Small intestine (tissue), 7 donors: ENCODE results near the gene ZNF134. TPM values are rescaled to one million over a fixed set of nuclear protein-coding genes. Genes with fewer than 3 reads are reported as not detected.

Experiments
- DNase-seq, 2 donors: peaks; one replicate each; pipeline versions ENCODE4 v3.0.0 to v3.0.0-alpha.2; 2013
- FAIRE-seq: peaks from 2 replicates; lab custom pipeline; 2012; peaks lifted over from hg19 to GRCh38; lab: Jason Lieb, UNC
- H3K27ac ChIP-seq, 3 donors: one replicate each; pipeline ENCODE4 v1.5.1; 2013; ENCODE audit warnings: low read length in 2 of 3, mild to moderate bottlenecking in 2 of 3, control low read depth in 1 of 3, inconsistent platforms in 1 of 3, low read depth in 1 of 3, moderate library complexity in 1 of 3
- H3K27me3 ChIP-seq, 3 donors: one replicate each; pipeline ENCODE4 v1.6.1; 2013; ENCODE audit warnings: low read length in 3 of 3, inconsistent platforms in 1 of 3; ENCODE audit not compliant: control insufficient read depth in 3 of 3, insufficient read depth in 3 of 3
- H3K36me3 ChIP-seq, 3 donors: one replicate each; pipeline ENCODE4 v1.6.1; 2013; ENCODE audit warnings: low read length in 3 of 3, inconsistent platforms in 1 of 3, low read depth in 1 of 3, mild to moderate bottlenecking in 1 of 3, moderate library complexity in 1 of 3; ENCODE audit not compliant: control insufficient read depth in 3 of 3, insufficient read depth in 2 of 3
- H3K4me1 ChIP-seq, 3 donors: one replicate each; pipeline ENCODE4 v1.6.1; 2013; ENCODE audit warnings: low read length in 2 of 3, inconsistent platforms in 1 of 3, low read depth in 1 of 3, mild to moderate bottlenecking in 1 of 3, moderate library complexity in 1 of 3; ENCODE audit not compliant: control insufficient read depth in 3 of 3, insufficient read depth in 2 of 3
- H3K4me3 ChIP-seq, 3 donors: one replicate each; pipeline ENCODE4 v1.5.1; 2013; ENCODE audit warnings: low read length in 3 of 3, control low read depth in 1 of 3, inconsistent platforms in 1 of 3, low read depth in 1 of 3, mild to moderate bottlenecking in 1 of 3, moderate library complexity in 1 of 3
- H3K9me3 ChIP-seq, 2 donors: one replicate each; pipeline ENCODE4 v1.6.1; 2013; ENCODE audit warnings: low read depth in 1 of 2, low read length in 1 of 2; ENCODE audit not compliant: control insufficient read depth in 2 of 2, insufficient read depth in 1 of 2
- WGBS, 3 donors: extraction: QIAGEN DNeasy Blood & Tissue Kit; methylation state at CpG; one replicate each; pipeline ENCODE4 v1.1.7; 2013; 5-methylcytosine and 5-hydroxymethylcytosine counted together
- polyA plus RNA-seq, 4 donors: library from polyadenylated mRNA; stranded (reverse) in 3 of 4; unstranded in 1 of 4; fragments of 200-250 nt in 3 of 4; fragments of 120-200 nt in 1 of 4; gene quantifications; one replicate each; pipeline versions ENCODE4 v1.2.1 to v1.2.3, GENCODE V29; 2013
- donor health status: healthy with polysubstance abuse.
- donor health status: control.
- donor health status: control.
- donor health status: Bipolar disorder and iron deficiency.
- donor health status: healthy.

The ZNF134 gene
- polyA plus RNA-seq, 4 donors = 1.9 to 16.8 (median 4.3) TPM

DNA sequence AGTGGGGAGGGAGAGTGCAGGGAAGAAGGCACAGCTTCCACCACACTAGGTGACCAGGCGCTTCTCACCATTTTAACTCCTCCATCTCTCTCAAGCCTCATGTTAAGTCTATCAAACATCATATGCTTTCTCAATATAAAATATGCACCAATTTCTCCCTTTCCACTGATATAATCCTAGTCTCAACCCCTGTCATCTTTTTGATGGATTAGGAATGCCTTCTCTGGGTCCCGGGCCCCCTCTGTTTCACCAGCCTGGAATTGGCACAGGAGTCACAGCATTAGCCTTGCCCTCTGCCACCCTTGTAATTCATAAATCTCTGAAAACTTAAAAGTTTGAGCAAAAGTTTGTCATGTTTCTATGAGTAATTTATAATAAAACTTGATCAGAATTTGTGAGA, 54.6 kb downstream of the ZNF134 start, which contains the start of gene ZSCAN4:
Gene ZSCAN4, plus strand, starts transcription at position 301 of the 400 bp plus-strand sequence. CDS start 7,211 bp downstream, outside the sequence.
- Histone ChIP-seq H3K4me1 (no peaks in the 10 kb centered on the region), H3K27ac (no peak within 1 kb of the TSS), H3K4me3 (no peak within 1 kb of the TSS), H3K36me3 (no peaks in the 10 kb centered on the region), H3K27me3 (peaks cover 0 to 6% (median 4%) of the 10 kb centered on the region in 3 donors), H3K9me3 (no peaks in the 10 kb centered on the region)
- WGBS, 3 donors = 88 to 100% (median 95%) methylated on average over 2 of the region's 2 CpGs
- FAIRE-seq (no peak), DNase-seq (no peak)

DNA sequence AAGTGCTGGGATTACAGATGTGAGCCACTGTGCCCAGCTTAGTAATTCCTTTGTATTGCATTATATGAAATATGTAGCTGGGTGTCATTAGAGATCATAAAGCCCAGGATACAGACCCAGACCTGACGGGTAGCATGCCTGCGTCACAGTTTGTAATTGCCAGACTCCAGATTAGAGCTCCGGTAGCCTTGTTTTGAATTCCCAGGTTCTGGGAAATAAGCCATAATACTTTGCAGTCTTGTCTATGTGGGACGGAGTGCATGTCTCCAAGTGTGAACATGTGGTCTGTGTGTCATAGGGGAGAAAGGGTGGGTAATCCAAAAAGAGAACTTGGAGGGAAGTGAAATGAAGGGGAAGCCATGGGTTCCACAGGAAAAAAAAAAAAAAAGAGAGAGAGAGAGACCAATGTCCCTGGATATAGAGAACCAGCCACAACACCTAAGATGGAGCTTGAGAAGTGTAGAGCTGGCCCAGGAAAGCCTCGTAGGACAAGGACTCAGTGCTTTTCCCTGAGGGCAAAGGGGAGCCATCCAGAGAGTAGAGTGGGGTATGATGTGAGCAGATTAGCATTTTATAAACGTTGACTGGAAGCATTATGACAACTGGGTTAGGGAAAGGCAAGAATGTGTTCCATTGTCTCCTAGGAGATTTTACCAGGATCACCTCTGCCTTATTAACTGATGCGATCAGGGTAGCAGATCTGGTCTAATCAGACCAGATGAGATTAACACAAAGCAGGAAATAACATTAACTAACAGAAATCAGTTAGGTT, 57.3 kb downstream of the ZNF134 start:
- Histone ChIP-seq H3K9me3 (no peaks in the 10 kb centered on the region), H3K36me3 (no peaks in the 10 kb centered on the region), H3K27me3 (peaks cover 0 to 2% (median 0%) of the 10 kb centered on the region in 3 donors), H3K27ac (no peak overlapping the region), H3K4me1 (no peaks in the 10 kb centered on the region), H3K4me3 (no peak overlapping the region)
- no peak for DNase-seq
- no peak for FAIRE-seq
- WGBS, 3 donors = 55 to 62% (median 60%) methylated on average over 7 of the region's 7 CpGs

DNA sequence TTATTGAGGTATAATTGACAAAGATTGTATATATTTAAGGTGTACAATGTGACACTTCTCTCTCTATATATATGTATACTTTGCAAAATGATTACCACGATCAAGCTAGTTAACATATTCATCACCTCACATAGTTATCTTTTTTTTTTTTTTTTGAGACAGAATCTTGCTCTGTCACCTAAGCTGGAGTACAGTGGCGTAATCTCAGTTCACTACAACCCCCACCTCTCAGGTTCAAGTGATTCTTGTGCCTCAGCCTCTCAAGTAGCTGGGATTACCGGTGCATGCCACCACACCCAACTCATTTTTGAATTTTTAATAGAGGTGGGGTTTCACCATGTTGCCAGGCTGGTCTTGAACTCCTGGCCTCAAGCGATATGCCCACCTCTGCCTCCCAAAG, 58.4 kb downstream of the ZNF134 start:
- WGBS, 3 donors = 66 to 79% (median 77%) methylated on average over 4 of the region's 4 CpGs

More for the DNA sequence above, 58.4 kb downstream of the ZNF134 start:
- Histone ChIP-seq H3K9me3 (no peaks in the 10 kb centered on the region), H3K27ac (no peak overlapping the region), H3K4me3 (no peak overlapping the region), H3K4me1 (no peaks in the 10 kb centered on the region), H3K36me3 (no peaks in the 10 kb centered on the region), H3K27me3 (peaks cover 0 to 2% (median 0%) of the 10 kb centered on the region in 3 donors)
- DNase-seq (no peak), FAIRE-seq (no peak)

Other genes starting within 250 kb of the ZNF134 start
- gene ZNF548, start 224.4 kb upstream of the ZNF134 start, polyA plus RNA-seq = 10 to 100 TPM in 1 of 4 donors, 1 to 10 TPM in 3; 2.2 to 25.2 (median 4.3) TPM
- 1 to 10 TPM; 1.9 to 8.8 (median 2.9) TPM for gene ZNF17, start 203.1 kb upstream of the ZNF134 start, polyA plus RNA-seq
- 10 to 100 TPM in 2 of 4 donors, 1 to 10 TPM in 2; 7.6 to 17.2 (median 11.3) TPM for gene ZNF749, start 178.9 kb upstream of the ZNF134 start, polyA plus RNA-seq
- gene VN1R1, start 157.1 kb upstream of the ZNF134 start, polyA plus RNA-seq = 1 to 10 TPM in 1 of 4 donors, under 1 TPM in 1, not detected in 2; 0.37 to 2.6 TPM
- gene ZNF772, start 136.7 kb upstream of the ZNF134 start, polyA plus RNA-seq = 10 to 100 TPM in 1 of 4 donors, 1 to 10 TPM in 2, under 1 TPM in 1; 0.27 to 13.2 (median 2.2) TPM
- gene ZNF419, start 126.5 kb upstream of the ZNF134 start, polyA plus RNA-seq = 10 to 100 TPM in 1 of 4 donors, 1 to 10 TPM in 3; 1.6 to 12.9 (median 2.9) TPM
- gene ZNF773, start 114.3 kb upstream of the ZNF134 start, polyA plus RNA-seq = 10 to 100 TPM in 1 of 4 donors, 1 to 10 TPM in 3; 1.3 to 10.9 (median 2.4) TPM
- 10 to 100 TPM in 1 of 4 donors, 1 to 10 TPM in 2, under 1 TPM in 1; 0.89 to 11.5 (median 1.7) TPM for gene ZNF549, start 86.9 kb upstream of the ZNF134 start, polyA plus RNA-seq
- gene ZNF550, start 54.4 kb upstream of the ZNF134 start, polyA plus RNA-seq = 10 to 100 TPM in 1 of 4 donors, 1 to 10 TPM in 3; 1.1 to 17.1 (median 1.8) TPM
- gene ZNF416, start 35.3 kb upstream of the ZNF134 start, polyA plus RNA-seq = 1 to 10 TPM in 3 of 4 donors, under 1 TPM in 1; 0.89 to 6.4 (median 2.4) TPM
- 1 to 10 TPM in 3 of 4 donors, not detected in 1; 1.6 to 8.0 (median 2.1) TPM for gene ZIK1, start 30.1 kb upstream of the ZNF134 start, polyA plus RNA-seq
- 1 to 10 TPM in 3 of 4 donors, under 1 TPM in 1; 0.89 to 6.2 (median 3.2) TPM for gene ZNF530, start 14.4 kb upstream of the ZNF134 start, polyA plus RNA-seq
- gene ZNF211, start 18.9 kb downstream of the ZNF134 start, polyA plus RNA-seq = 10 to 100 TPM in 2 of 4 donors, 1 to 10 TPM in 2; 4.3 to 20.0 (median 9.7) TPM
- gene ZSCAN4, start 54.7 kb downstream of the ZNF134 start, polyA plus RNA-seq = under 1 TPM in 2 of 4 donors, not detected in 2; 0.06 TPM
- gene ZNF551, start 67.7 kb downstream of the ZNF134 start, polyA plus RNA-seq = 10 to 100 TPM in 1 of 4 donors, 1 to 10 TPM in 3; 1.1 to 11.3 (median 2.1) TPM
- gene ZNF154, start 95.0 kb downstream of the ZNF134 start, polyA plus RNA-seq = 10 to 100 TPM in 1 of 4 donors, 1 to 10 TPM in 1, under 1 TPM in 1, not detected in 1; 0.27 to 16.7 (median 1.4) TPM
- 10 to 100 TPM in 1 of 4 donors, 1 to 10 TPM in 3; 1.6 to 13.0 (median 2.8) TPM for gene ZNF671, start 113.4 kb downstream of the ZNF134 start, polyA plus RNA-seq
- gene ZNF776, start 132.6 kb downstream of the ZNF134 start, polyA plus RNA-seq = 10 to 100 TPM in 1 of 4 donors, 1 to 10 TPM in 3; 3.1 to 22.1 (median 4.8) TPM
- gene ZNF586, start 155.4 kb downstream of the ZNF134 start, polyA plus RNA-seq = 10 to 100 TPM in 1 of 4 donors, 1 to 10 TPM in 3; 6.2 to 20.4 (median 8.0) TPM
- 10 to 100 TPM in 1 of 4 donors, 1 to 10 TPM in 3; 8.1 to 48.0 (median 9.0) TPM for gene ZNF552, start 200.7 kb downstream of the ZNF134 start, polyA plus RNA-seq
- 10 to 100 TPM in 1 of 4 donors, 1 to 10 TPM in 3; 2.7 to 21.8 (median 6.5) TPM for gene ZNF587B, start 216.1 kb downstream of the ZNF134 start, polyA plus RNA-seq
- 10 to 100 TPM in 2 of 4 donors, 1 to 10 TPM in 2; 5.1 to 53.9 (median 12.2) TPM for gene ZNF587, start 235.6 kb downstream of the ZNF134 start, polyA plus RNA-seq